ENCODE data around the gene NPLOC4. TPM values are rescaled to one million over a fixed set of nuclear protein-coding genes. Genes with fewer than 3 reads are reported as not detected.

The NPLOC4 gene
- total RNA-seq, 1 donor from 2014 or later: 44.1 TPM

- H3K4me1 Mint-ChIP-seq: peaks cover 13% of the 10 kb centered on the region
- Histone ChIP-seq H3K79me2 (ENCODE audit: low read depth) (peaks cover 57% of the 10 kb centered on the region), H3F3A (ENCODE audit: low read depth) (peaks cover 7% of the 10 kb centered on the region), H3K27me3 (no peaks in the 10 kb centered on the region), H2AFZ (replicated peaks) (no peak overlapping the region), H3K9ac (peak overlapping the region; percentile 93), H3K36me3 (no peaks in the 10 kb centered on the region), H3K4me1 (peaks cover 8% of the 10 kb centered on the region), H3K4me2 (peak overlapping the region; percentile 97), H3K27ac (peak overlapping the region; percentile 80), H4K20me1 (ENCODE audit: low read depth) (peaks cover 23% of the 10 kb centered on the region), H3K9me3 (ENCODE audit: low read depth) (no peaks in the 10 kb centered on the region), H3K4me3 (peak overlapping the region; percentile 87)
- H3K4me3 Mint-ChIP-seq: peak overlapping the region; percentile 95
- no peaks in the 10 kb centered on the region for H3K9me3 Mint-ChIP-seq
- no peak for DNase-seq (ENCODE audit: low spot score)
- peaks cover 6% of the 10 kb centered on the region for H3K36me3 Mint-ChIP-seq
- peak overlapping the region; percentile 90 for H3K27ac Mint-ChIP-seq
- TF ChIP-seq EZH2phosphoT487 (IDR thresholded peaks at IDR 0.05) (no peak), CTCF (IDR thresholded peaks at IDR 0.05) (no peak), EZH2 (IDR thresholded peaks at IDR 0.05) (no peak)
- no peaks in the 10 kb centered on the region for H3K27me3 Mint-ChIP-seq (ENCODE audit: insufficient read depth, low read depth)
Observed at GRCh38 chr17:81635973-81636504, 873 bp downstream of the NPLOC4 start.

GRCh38 chr17:81635431-81635830 is 1.5 kb downstream of the NPLOC4 start:
- H3K9ac ChIP-seq: no peak overlapping the region
- H2AFZ ChIP-seq (replicated peaks): no peak overlapping the region
- H3K4me1 Mint-ChIP-seq: peaks cover 13% of the 10 kb centered on the region
- no peaks in the 10 kb centered on the region for H3K27me3 Mint-ChIP-seq (ENCODE audit: insufficient read depth, low read depth)
- peaks cover 23% of the 10 kb centered on the region for H4K20me1 ChIP-seq (ENCODE audit: low read depth)
- no peaks in the 10 kb centered on the region for H3K36me3 ChIP-seq
- DNase-seq (ENCODE audit: low spot score): no peak
- peak overlapping the region; percentile 95 for H3K4me3 Mint-ChIP-seq
- H3K79me2 ChIP-seq (ENCODE audit: low read depth): peaks cover 63% of the 10 kb centered on the region
- peaks cover 8% of the 10 kb centered on the region for H3K4me1 ChIP-seq
- H3K27ac ChIP-seq: no peak overlapping the region
- no peak overlapping the region for H3K27ac Mint-ChIP-seq
- peaks cover 6% of the 10 kb centered on the region for H3K36me3 Mint-ChIP-seq
- TF ChIP-seq EZH2 (IDR thresholded peaks at IDR 0.05) (no peak), EZH2phosphoT487 (IDR thresholded peaks at IDR 0.05) (no peak), CTCF (IDR thresholded peaks at IDR 0.05) (no peak)
- H3F3A ChIP-seq (ENCODE audit: low read depth): peaks cover 7% of the 10 kb centered on the region
- peak overlapping the region; percentile 87 for H3K4me3 ChIP-seq
- H3K9me3 Mint-ChIP-seq: no peaks in the 10 kb centered on the region
- peak overlapping the region; percentile 97 for H3K4me2 ChIP-seq
- H3K27me3 ChIP-seq: no peaks in the 10 kb centered on the region
- H3K9me3 ChIP-seq (ENCODE audit: low read depth): no peaks in the 10 kb centered on the region

- peaks cover 15% of the 10 kb centered on the region for H3K36me3 Mint-ChIP-seq
- Histone ChIP-seq H2AFZ (replicated peaks) (no peak overlapping the region), H3K36me3 (no peaks in the 10 kb centered on the region), H3K27me3 (no peaks in the 10 kb centered on the region), H3K4me2 (no peak overlapping the region), H3K4me1 (peaks cover 8% of the 10 kb centered on the region), H3K9ac (no peak overlapping the region), H3K9me3 (ENCODE audit: low read depth) (no peaks in the 10 kb centered on the region), H3K27ac (no peak overlapping the region), H4K20me1 (ENCODE audit: low read depth) (peaks cover 22% of the 10 kb centered on the region), H3F3A (ENCODE audit: low read depth) (peaks cover 6% of the 10 kb centered on the region), H3K4me3 (no peak overlapping the region), H3K79me2 (ENCODE audit: low read depth) (peaks cover 65% of the 10 kb centered on the region)
- no peak for TF ChIP-seq EZH2phosphoT487 (IDR thresholded peaks at IDR 0.05)
- DNase-seq (ENCODE audit: low spot score): no peak
- H3K27ac Mint-ChIP-seq: no peak overlapping the region
- H3K27me3 Mint-ChIP-seq (ENCODE audit: insufficient read depth, low read depth): no peaks in the 10 kb centered on the region
- no peak overlapping the region for H3K4me3 Mint-ChIP-seq
- H3K4me1 Mint-ChIP-seq: peaks cover 9% of the 10 kb centered on the region
- no peaks in the 10 kb centered on the region for H3K9me3 Mint-ChIP-seq
Observed at GRCh38 chr17:81631482-81631881, 5.4 kb downstream of the NPLOC4 start.

- no peak overlapping the region for H3K4me3 Mint-ChIP-seq
Observed at GRCh38 chr17:81630274-81630673, 6.6 kb downstream of the NPLOC4 start.

More at GRCh38 chr17:81630274-81630673, 6.6 kb downstream of the NPLOC4 start:
- Histone ChIP-seq H3K4me1 (no peaks in the 10 kb centered on the region), H3K4me2 (no peak overlapping the region), H3K4me3 (no peak overlapping the region), H3K36me3 (no peaks in the 10 kb centered on the region), H3K27me3 (no peaks in the 10 kb centered on the region), H3K79me2 (ENCODE audit: low read depth) (peaks cover 54% of the 10 kb centered on the region), H4K20me1 (ENCODE audit: low read depth) (peaks cover 10% of the 10 kb centered on the region), H2AFZ (replicated peaks) (no peak overlapping the region), H3K9ac (no peak overlapping the region), H3K27ac (no peak overlapping the region), H3F3A (ENCODE audit: low read depth) (no peaks in the 10 kb centered on the region), H3K9me3 (ENCODE audit: low read depth) (no peaks in the 10 kb centered on the region)
- DNase-seq (ENCODE audit: low spot score): no peak
- no peaks in the 10 kb centered on the region for H3K9me3 Mint-ChIP-seq
- H3K4me1 Mint-ChIP-seq: no peaks in the 10 kb centered on the region
- TF ChIP-seq EZH2 (IDR thresholded peaks at IDR 0.05): no peak
- no peak for TF ChIP-seq EZH2phosphoT487 (IDR thresholded peaks at IDR 0.05)
- TF ChIP-seq CTCF (IDR thresholded peaks at IDR 0.05): no peak
- H3K36me3 Mint-ChIP-seq: peaks cover 22% of the 10 kb centered on the region
- H3K27ac Mint-ChIP-seq: no peak overlapping the region
- H3K27me3 Mint-ChIP-seq (ENCODE audit: insufficient read depth, low read depth): no peaks in the 10 kb centered on the region

All from neural progenitor cell (in vitro differentiated cells).